Left ventricle myocardium inferior (tissue), 1 donor: ENCODE measurements around the gene HCN2. TPM values are rescaled to one million over a fixed set of nuclear protein-coding genes. Genes with fewer than 3 reads are reported as not detected.

Experiments
- DNase-seq: peaks from one replicate; pipeline ENCODE4 v3.0.0-alpha.2; 2020
- H3K27ac ChIP-seq: fragments of 200-600 bp; replicated peaks from 2 replicates; pipeline ENCODE4 v1.8.0; 2021
- H3K27me3 ChIP-seq: fragments of 200-600 bp; 2 replicates; pipeline ENCODE4 v1.8.0; 2021; ENCODE audit warnings: low read depth
- H3K36me3 ChIP-seq: fragments of 200-600 bp; 2 replicates; pipeline ENCODE4 v1.8.0; 2021
- H3K4me1 ChIP-seq: fragments of 200-600 bp; 2 replicates; pipeline ENCODE4 v1.8.0; 2021
- H3K4me3 ChIP-seq: fragments of 200-600 bp; 2 replicates; pipeline ENCODE4 v1.8.0; 2021; ENCODE audit warnings: mild to moderate bottlenecking, moderate library complexity
- H3K9me3 ChIP-seq: fragments of 200-600 bp; replicated peaks from 2 replicates; pipeline ENCODE4 v1.8.0; 2021
- intact Hi-C: fragments of 100-400 bp; cut with micrococcal nuclease; formaldehyde crosslinking; loops from one replicate; pipeline ENCODE4 v1.11.0; 2022
- total RNA-seq: library from RNA; stranded (reverse); fragmentation: NEBNext Ultra II Directional; extraction: Animal tissue kit (Norgen Biotek cat#: 25700); gene quantifications from one replicate; pipeline ENCODE4 v1.2.1, GENCODE V29; 2021
- TF ChIP-seq, protein P1 (sequence below): fragments of 200-600 bp; IDR thresholded peaks from 2 replicates; pipeline ENCODE4 v1.8.0; 2021; ENCODE audit warnings: antibody characterized with exemption, mild to moderate bottlenecking, borderline replicate concordance
- donor health status: DM: no; HTN: yes; CAD: no; lungs with severe emphysema.

Gene HCN2
- total RNA-seq, 1 donor from 2014 or later: 21.9 TPM

DNA sequence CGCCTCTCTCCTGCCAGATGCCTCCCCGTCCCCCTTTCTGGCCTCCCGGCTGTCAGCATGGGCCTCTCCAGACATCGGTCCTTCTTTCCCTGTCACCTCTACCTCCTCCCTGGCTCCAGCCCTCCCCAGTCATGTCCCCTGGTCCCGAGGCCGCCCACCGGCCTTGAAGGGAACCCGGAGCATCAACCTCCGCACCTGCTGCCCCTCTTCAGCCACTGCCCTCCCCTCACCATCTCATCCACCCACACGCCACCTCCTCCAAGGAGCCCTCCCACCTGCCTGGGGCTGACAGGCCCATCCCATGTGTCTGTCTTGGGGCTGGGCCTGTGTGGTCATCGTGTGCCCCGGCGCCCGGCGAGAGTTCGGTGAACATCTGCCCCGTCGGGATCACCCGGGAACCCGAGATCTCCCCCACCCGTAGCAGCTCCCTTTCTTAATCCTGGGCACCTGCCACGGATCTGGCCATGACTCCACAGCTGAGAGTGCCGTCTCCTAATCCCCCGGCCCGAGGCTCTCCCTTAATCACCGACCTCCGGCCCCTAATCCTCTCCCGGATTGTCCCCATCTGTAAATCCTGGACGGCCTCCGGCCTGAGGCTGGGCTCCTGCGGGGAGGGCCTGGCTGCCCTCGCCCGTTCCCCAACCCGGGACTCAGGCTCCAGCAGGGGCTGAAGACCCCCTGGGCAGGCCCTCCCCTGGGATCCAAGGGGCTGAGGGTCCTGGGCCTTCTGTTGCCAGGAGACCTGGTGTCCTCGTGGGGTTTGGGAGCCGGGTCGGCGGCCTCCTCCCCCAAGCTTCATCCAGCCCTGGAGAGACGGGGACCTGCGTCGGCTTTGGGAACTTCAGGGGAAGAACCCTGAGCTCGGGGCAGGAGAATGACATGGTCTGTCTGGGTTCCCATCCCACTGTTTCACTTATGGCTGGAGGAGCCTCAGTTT, 5.9 kb downstream of the HCN2 start:
- H3K9me3 ChIP-seq: no peaks in the 10 kb centered on the region
- intact Hi-C loops: no loop called here
- no peak for DNase-seq
- H3K4me3 ChIP-seq: no peak overlapping the region
- no peak overlapping the region for H3K27ac ChIP-seq
- no peaks in the 10 kb centered on the region for H3K36me3 ChIP-seq
- H3K27me3 ChIP-seq: peaks cover 36% of the 10 kb centered on the region
- peaks cover 12% of the 10 kb centered on the region for H3K4me1 ChIP-seq
- TF ChIP-seq, protein P1, sequence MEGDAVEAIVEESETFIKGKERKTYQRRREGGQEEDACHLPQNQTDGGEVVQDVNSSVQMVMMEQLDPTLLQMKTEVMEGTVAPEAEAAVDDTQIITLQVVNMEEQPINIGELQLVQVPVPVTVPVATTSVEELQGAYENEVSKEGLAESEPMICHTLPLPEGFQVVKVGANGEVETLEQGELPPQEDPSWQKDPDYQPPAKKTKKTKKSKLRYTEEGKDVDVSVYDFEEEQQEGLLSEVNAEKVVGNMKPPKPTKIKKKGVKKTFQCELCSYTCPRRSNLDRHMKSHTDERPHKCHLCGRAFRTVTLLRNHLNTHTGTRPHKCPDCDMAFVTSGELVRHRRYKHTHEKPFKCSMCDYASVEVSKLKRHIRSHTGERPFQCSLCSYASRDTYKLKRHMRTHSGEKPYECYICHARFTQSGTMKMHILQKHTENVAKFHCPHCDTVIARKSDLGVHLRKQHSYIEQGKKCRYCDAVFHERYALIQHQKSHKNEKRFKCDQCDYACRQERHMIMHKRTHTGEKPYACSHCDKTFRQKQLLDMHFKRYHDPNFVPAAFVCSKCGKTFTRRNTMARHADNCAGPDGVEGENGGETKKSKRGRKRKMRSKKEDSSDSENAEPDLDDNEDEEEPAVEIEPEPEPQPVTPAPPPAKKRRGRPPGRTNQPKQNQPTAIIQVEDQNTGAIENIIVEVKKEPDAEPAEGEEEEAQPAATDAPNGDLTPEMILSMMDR: no peak

DNA sequence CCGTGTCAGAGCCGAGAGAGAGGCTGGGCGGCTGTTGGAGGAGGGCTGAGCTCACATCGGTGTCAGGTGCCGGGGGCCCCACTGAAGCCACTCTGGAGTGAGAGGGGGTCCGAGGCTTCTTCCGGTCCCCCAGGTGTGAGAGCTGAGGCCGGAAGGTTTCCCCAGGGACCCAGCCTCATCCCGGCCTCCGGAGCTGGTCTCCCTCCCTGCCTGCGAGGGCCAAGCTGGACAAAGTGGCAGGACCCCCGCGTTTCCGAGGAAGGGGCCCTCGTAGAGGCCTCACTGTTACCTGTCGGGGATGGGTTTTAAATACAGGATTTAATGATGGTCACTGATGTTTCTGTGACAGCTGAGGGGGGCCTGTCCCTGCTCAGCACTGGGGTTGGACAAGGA, 6.6 kb downstream of the HCN2 start:
- no peak for DNase-seq
- no peaks in the 10 kb centered on the region for H3K9me3 ChIP-seq
- intact Hi-C loops: no loop called here
- peaks cover 6% of the 10 kb centered on the region for H3K4me1 ChIP-seq
- no peak overlapping the region for H3K27ac ChIP-seq
- TF ChIP-seq, protein P1: no peak
- H3K27me3 ChIP-seq: peaks cover 30% of the 10 kb centered on the region
- H3K4me3 ChIP-seq: no peak overlapping the region
- no peaks in the 10 kb centered on the region for H3K36me3 ChIP-seq

DNA sequence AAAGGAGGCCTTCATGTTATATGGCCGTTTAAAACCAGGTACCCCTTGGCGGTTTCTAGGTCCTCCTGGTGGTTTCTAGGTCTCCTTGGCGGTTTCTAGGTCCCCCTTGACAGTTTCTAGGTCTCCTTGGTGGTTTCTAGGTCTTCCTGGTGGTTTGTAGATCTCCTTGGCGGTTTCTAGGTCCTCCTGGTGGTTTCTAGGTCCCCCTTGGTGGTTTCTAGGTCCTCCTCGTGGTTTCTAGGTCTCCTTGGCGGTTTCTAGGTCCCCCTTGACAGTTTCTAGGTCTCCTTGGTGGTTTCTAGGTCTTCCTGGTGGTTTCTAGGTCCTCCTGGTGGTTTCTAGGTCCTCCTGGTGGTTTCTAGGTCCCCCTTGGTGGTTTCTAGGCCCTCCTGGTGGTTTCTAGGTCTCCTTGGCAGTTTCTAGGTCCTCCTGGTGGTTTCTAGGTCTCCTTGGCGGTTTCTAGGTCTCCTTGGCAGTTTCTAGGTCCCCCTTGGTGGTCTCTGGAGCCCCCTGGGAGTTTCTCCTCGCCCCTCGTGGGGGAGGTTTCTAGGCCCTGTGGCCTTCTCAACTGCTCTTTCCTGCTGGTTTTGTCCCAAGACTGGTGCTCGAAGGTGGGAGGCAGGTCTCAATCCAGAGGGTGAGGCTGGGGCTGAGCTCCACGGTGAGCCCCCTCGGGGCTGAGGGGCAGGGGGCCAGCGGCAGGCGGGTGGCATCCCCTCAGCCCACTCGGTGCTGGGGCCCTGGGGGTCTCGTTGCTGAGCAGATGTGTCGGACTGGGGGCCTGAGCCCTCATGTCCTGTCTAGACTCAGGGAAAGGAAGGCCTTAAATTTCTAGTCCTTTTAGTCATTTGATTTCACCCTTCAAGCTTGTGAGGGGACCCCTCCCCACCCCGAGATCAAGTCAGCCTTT, 8.0 kb downstream of the HCN2 start:
- DNase-seq: no peak
- peaks cover 16% of the 10 kb centered on the region for H3K27me3 ChIP-seq
- TF ChIP-seq, protein P1: no peak
- peaks cover 5% of the 10 kb centered on the region for H3K4me1 ChIP-seq
- no peaks in the 10 kb centered on the region for H3K9me3 ChIP-seq
- no peak overlapping the region for H3K4me3 ChIP-seq
- intact Hi-C loops: no loop called here
- no peak overlapping the region for H3K27ac ChIP-seq
- H3K36me3 ChIP-seq: no peaks in the 10 kb centered on the region

DNA sequence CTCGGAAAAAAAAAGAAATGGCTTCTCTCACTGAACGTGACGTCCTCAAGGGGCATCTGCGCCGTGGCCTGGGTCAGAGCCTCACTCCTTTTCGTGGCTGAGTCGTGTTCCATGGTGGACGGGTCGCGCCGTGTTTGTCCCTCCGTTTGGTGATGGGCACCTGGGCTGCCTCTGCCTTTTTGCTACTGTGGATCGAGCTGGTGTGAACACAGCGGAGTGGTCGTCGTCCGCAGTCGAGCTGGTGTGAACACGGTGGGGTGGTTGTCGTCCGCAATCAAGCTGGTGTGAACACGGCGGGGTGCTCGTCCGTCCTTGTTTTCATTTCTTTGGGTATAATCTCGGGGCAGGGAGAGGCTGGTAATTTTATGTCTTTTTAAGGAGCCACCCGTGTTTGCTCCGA, 11.6 kb downstream of the HCN2 start:
- Histone ChIP-seq H3K4me1 (peaks cover 9% of the 10 kb centered on the region), H3K4me3 (no peak overlapping the region), H3K9me3 (no peaks in the 10 kb centered on the region), H3K36me3 (no peaks in the 10 kb centered on the region), H3K27me3 (peaks cover 8% of the 10 kb centered on the region), H3K27ac (peak overlapping the region; percentile 19)
- TF ChIP-seq, protein P1: no peak
- intact Hi-C loops: no loop called here
- DNase-seq: no peak

DNA sequence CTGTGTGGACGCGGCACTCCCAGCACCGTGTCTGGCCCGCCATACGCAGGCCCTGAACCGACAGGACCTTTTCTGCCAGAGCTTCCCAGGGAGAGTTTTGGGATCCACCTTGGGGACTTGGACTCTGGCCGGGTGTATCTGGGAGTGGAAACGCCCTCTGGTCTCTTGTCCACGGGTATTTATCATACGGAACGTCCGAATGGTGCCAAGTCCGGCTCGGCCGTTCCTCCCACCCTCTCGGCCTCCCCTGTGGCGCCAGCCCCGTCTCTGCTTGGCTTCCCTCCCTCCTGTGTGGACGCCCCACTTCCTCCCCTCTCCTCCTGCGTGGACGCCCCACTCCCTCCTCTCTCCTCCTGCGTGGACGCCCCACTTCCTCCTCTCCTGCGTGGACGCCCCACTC, 12.1 kb downstream of the HCN2 start:
- no peaks in the 10 kb centered on the region for H3K36me3 ChIP-seq
- no peak for DNase-seq
- intact Hi-C loops: no loop called here
- H3K27ac ChIP-seq: peak overlapping the region; percentile 19
- H3K27me3 ChIP-seq: peaks cover 3% of the 10 kb centered on the region
- TF ChIP-seq, protein P1: no peak
- no peak overlapping the region for H3K4me3 ChIP-seq
- peaks cover 9% of the 10 kb centered on the region for H3K4me1 ChIP-seq
- H3K9me3 ChIP-seq: no peaks in the 10 kb centered on the region
